ENCODE measurements around the gene RGS12.

RGS12 gene

GRCh38 chr4:3252831-3253641 lies 39.8 kb upstream of the RGS12 start:
- no peak for DNase-seq (ENCODE audit: low read depth, low spot score)

GRCh38 chr4:3253808-3254207 lies 39.0 kb upstream of the RGS12 start:
- DNase-seq (ENCODE audit: low read depth, low spot score) = no peak

GRCh38 chr4:3254302-3255131 lies 38.3 kb upstream of the RGS12 start:
- DNase-seq (ENCODE audit: low read depth, low spot score) = no peak

- DNase-seq (ENCODE audit: low read depth, low spot score) = no peak
These were observed 37.1 kb upstream of the RGS12 start for GRCh38 chr4:3255611-3256186.

GRCh38 chr4:3256230-3257102 lies 36.4 kb upstream of the RGS12 start:
- DNase-seq (ENCODE audit: low read depth, low spot score) = no peak

GRCh38 chr4:3257103-3257555 lies 35.7 kb upstream of the RGS12 start:
- DNase-seq (ENCODE audit: low read depth, low spot score) = no peak

- peak; percentile 72 for DNase-seq (ENCODE audit: low read depth, low spot score)
These were observed 35.0 kb upstream of the RGS12 start for GRCh38 chr4:3257556-3258482.

- no peak for DNase-seq (ENCODE audit: low read depth, low spot score)
These were observed 31.2 kb upstream of the RGS12 start for GRCh38 chr4:3261411-3262207.

GRCh38 chr4:3262208-3263052 lies 30.4 kb upstream of the RGS12 start:
- no peak for DNase-seq (ENCODE audit: low read depth, low spot score)

- no peak for DNase-seq (ENCODE audit: low read depth, low spot score)
These were observed 29.6 kb upstream of the RGS12 start for GRCh38 chr4:3263053-3263875.

GRCh38 chr4:3263876-3264193 lies 29.0 kb upstream of the RGS12 start:
- no peak for DNase-seq (ENCODE audit: low read depth, low spot score)

- DNase-seq (ENCODE audit: low read depth, low spot score) = no peak
These were observed 26.7 kb upstream of the RGS12 start for GRCh38 chr4:3266076-3266475.

GRCh38 chr4:3267576-3268394 lies 25.0 kb upstream of the RGS12 start:
- DNase-seq (ENCODE audit: low read depth, low spot score) = no peak

- no peak for DNase-seq (ENCODE audit: low read depth, low spot score)
These were observed 24.3 kb upstream of the RGS12 start for GRCh38 chr4:3268395-3269104.

GRCh38 chr4:3269105-3269927 lies 23.5 kb upstream of the RGS12 start:
- DNase-seq (ENCODE audit: low read depth, low spot score) = no peak
